Raji (cell line): Measurements from ENCODE around the gene THRB.

ENCODE experiments used
- POLR2A ChIP-seq: IDR thresholded peaks from 2 replicates; pipeline ENCODE4 v1.6.1; 2011; ENCODE audit warnings: low read depth, low read length, control low read depth; ENCODE audit not compliant: insufficient read depth

The THRB gene

DNA sequence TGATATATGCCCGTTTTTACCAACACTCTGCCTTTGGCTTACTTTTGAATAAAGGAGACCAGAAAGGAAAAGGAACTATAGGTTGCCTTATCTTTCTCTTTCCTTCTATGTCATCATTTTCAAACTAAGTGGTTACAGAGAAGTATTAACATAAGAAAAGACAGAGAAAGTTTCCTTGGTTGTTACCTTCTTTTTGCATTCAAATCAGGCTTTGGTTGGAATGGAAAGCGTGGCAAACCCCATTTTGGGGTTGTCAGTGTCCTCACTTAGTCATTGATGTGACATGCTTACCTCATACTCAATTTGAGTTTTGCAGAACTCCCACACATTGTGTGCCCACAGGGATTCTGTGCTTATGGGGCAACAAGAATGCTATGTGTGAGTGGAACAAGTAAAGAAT is 3.7 kb upstream of the THRB start:
- no peak for TF ChIP-seq POLR2A

DNA sequence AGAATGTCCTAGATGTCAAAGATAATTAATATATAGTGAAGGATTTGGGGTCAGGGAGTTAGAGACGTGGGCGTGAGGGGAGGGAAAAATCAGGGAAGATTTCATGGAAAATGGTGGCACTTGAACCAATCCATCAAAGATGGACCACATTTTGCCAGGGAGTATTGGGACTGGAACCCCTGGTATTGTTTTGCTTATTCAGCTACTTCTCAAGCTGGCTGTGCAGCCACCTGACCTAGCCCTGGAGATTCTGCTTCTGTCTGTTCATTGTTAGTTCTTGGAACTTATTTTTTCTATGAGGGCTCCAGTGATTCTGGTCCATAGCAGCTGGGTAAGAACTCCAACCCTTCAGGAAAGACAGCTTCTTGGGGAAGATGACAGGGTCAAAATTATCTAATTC is 3.3 kb upstream of the THRB start:
- TF ChIP-seq POLR2A, result no peak

DNA sequence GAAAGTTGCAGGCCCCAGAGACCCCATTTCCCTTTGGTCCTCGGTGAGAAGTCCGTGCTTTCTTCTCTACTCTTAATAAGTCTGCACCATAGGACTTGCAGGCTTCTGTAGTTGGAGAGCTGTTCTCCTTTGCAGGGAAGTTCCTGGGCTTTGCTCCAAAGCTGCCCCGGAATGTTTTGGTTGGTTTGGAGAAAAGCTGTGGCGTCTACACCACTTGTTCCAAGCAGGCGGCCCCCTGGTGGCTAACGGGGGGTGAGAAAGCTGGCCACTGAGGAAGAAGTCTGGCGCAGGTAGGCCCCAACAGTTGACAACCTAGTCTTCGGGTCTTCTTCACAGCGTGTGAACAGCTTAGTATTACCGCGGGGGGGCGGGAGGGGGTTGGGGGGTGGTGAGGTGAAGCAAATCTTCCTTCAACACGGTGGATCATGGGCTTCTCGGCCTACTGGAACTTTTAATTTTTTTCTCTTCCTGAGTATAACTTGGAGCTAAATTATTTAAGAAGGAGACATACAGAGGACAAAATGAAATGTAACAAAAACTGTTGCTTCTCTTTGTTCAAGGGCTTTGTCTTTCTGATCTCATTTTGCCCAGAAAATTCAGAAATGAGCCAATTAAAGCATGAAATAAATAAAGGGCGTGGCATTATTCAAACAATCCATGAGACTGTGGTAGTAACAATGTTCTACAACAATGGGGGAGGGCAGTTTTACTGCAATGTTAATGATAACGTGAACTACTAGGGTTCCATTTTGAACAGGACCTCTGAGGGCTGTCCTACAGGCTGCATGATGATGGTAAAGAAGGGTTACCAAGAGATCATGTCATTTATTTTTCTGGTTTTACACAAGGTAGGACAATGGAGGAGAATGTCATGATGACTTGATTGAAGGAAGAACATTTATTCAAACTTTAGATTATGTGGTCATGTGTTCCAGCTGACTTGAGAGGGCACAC is 2.2 kb upstream of the THRB start:
- TF ChIP-seq POLR2A, result no peak

DNA sequence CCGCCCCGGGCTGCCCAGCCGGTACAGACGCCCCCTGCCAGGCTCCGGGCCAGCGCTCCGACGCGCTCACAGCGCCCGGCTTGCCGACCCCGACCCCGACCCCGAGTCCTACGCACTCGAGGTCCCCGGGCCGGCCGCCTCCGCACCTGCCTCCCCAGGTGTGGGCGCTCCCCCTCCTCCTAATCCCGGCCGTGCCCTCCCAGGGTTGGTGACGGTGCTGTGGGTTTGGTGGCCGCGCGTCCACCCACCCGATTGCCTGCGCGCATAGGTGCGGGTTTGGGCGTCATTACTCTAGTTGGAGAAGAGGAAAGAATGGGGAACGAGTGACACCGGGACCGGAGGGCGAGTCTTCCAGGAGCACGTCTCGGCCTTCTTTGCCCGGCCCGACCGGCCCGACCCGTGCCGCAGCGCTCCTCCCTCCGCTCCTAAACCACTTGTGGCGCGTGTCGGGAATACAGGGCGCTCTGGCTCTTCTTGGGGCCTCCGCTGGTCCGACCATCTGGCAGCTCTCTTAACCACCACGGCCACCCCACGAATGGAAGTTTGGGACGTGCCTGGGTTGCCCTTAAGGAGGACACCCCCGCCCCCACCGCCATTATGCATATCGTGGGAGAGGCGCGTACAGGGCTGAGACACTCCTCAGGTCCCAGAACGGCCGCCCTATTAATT is 810 bp upstream of the THRB start:
- TF ChIP-seq POLR2A, result no peak

DNA sequence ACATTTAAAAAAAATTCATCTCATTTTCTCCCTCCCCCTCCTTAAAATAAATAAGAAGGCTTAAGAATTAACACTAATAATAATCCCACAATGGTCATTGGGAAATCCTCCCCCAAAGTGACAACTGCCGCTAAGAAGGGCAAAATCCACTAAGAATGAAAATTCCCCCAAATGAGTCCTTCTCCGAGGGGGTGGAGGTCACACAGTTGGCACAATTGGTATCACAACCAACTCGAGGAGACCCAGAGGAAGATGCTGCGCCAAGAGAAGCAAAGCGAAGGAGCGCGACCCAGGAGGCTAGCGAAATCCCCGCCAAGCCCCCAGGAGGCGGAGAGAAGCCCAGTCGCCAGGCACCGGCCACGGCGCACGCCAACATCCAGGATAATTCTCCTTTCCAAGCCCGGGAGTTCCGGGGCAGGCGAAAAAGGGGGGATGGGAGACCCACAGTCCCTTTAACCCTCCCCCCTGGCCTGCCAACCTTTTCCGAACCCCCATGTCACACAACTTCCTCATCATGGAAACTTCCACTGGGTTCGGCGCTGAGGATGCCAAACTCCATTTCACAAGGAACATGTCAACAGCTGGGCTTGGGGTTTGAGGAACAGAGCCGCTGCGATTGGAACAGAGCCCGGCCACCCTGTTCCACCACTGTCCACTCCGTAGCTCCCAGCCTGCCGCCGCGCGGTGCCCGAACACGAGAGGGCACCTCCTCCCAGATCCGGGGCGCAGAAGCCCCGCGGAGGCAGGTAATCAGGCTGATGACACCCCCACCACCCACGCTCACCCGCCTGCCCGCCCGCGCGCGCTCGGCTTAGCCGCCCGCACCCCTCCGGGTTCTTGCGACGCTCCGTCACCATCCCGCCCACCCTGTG is 668 bp downstream of the THRB start:
- no peak for TF ChIP-seq POLR2A

DNA sequence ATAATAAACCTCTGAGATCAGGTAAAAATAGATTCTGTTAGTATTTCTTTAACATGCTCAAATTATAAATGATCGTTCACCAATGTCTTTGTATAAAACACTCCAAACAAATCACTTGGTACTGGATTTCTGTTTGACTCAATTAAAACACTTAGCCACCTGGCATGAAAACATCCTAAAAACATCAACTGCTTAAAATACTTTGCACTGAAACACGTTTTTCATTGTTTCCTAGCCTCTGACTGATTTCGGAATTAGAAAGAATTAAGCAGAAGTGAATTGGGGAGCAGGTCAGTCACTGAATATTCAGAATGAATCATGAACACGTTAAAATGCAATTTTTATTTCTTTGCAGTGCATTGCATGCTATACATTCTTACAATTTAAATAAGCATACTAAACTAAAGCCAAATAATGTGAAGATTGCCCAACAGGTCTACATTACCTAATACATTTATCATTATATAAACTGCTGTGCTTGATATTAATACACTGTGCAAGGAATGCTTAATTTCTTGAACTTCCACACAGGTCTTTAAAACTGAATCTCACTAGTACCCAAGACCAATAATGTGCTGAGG is 1.6 kb downstream of the THRB start:
- no peak for TF ChIP-seq POLR2A

DNA sequence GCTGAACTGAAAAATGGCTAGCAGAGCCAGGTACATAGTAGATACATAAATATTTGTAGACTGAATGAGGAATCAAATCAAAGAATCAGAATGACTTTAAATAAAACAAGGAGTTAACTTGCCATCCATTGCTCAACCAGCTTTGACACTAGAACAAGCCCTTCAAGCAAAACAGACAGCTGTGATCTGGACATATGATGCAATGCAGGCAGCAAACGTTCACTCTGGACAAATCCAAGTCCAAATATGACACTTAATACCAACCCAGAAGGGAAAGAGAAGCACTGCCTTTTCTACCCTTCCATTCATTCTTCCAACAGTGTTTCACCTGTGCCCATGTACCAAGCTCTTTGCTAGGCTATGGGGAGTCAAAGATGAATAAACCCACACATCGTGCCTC is 4.5 kb downstream of the THRB start:
- no peak for TF ChIP-seq POLR2A

DNA sequence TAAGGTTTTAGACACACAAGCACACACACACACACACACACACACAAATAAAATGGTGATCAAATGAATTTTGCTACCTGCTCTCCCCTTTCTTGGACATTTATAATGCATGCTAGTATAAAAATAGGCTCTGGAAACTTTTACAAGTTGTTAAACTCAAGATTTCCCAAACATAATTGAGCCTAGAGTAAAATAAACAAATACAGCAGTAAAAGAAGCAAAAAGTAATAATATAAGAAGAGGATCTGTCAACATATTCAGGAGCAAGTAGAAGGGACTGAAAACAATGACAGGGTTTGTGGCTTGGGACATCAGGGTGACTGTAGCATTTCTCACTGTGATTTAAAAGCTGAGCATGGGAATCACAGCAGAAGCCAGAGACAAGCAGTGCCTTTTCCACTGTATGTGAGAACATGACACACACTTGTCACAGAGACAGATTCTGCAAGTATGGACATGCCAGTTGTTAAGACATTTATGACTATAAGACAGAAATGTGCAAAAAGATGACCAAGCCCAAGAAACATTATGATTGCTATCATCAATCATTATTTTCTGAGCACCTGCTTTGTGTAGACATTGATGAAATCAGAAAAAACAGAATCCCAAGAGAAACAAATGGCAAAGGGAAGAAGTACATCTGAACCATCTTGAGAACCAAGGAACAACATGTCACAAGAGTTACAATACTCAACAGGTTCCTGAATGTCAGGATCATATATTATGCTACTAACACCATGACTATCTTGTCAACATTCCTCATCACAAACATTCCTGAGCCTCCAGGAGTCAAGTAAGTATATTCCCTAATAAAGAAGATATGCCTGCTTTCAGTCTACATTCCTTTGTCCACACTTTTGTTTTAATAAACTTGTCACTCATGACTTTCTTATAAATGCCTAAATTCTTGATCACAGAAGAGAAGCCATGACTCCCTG is 7.1 kb downstream of the THRB start:
- TF ChIP-seq POLR2A, result no peak

DNA sequence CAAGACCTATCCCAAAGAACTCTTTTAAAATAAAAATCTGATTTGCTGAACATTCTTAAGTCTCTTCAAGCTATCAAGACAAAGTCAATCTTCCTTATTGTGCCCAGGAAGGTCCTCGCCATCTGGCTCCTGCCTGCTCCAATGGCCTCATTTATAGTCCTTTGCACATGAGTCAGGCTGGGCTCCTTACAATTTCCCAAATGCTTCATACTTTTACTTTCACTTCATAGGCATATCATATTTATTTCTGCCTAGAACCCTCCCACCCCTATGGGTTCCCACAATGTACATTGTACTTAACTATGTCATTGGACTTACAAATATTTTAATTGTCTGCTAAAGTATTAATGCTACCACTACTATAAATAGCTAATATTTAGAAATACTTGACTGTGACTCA is 9.1 kb downstream of the THRB start:
- no peak for TF ChIP-seq POLR2A

DNA sequence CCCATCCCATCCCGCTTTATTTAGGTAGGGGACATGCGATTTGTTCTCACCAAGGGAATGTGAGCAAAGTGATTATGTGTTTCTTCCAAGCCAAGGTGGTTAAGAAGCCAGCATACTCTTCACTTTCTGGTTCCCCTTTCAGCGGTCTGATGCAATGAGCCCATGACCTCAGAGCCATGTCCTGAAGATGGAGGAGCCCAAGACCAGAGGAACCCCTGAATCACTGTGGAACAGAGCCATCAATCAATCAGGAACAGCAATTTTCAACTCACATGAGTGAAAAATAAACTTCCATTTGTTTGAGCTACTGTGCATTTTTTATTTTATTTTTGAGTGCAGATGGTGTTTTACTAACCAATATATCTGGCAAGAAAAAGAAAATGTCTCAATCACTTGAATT is 10.8 kb downstream of the THRB start:
- TF ChIP-seq POLR2A, result no peak

DNA sequence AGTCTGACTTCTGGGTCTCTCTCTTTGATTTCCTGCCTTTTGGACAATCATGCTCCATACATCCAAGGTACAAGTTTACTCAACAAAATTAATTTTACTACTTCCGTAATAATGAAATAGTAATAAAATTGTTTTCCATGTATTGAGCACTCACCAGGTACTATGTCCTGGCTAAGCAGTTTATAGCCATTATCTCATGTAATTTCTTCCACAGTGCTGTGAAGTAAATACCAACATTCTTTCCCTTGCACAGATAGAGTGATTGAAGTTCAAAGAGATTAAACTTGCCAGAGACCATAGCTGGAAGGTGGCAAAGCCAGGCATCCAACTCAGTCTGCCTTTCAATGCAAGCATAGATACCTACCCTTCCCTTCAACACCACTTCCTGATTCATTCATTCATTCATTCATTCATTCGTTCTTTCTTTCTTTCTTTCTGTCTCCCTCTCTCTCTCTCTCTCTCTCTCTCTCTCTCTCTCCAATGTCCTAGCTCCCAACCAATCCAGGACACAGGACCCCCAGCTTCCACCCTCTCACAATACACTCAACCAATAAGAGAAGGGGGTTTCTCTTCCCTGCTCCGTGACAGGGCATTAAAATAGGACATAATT is 12.4 kb downstream of the THRB start:
- no peak for TF ChIP-seq POLR2A

DNA sequence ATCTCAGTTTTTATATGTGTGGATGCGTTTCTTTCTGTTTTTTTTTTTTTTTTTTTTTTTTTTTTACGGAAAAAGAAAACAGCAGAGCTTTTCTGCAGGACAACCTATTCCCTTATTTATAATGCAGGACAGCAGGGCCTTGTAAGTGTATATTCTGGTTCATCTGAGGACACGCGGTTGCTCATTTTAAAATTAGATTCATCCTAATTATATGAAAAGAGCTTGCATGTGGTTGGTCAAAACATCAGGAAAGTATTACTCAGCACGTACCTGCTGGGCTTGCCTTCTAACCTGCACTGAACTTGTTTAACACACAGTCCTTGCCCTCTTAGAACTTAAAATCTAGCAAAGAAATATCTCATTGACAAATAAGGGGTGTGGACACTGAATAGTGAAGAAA is 13.5 kb downstream of the THRB start:
- no peak for TF ChIP-seq POLR2A

DNA sequence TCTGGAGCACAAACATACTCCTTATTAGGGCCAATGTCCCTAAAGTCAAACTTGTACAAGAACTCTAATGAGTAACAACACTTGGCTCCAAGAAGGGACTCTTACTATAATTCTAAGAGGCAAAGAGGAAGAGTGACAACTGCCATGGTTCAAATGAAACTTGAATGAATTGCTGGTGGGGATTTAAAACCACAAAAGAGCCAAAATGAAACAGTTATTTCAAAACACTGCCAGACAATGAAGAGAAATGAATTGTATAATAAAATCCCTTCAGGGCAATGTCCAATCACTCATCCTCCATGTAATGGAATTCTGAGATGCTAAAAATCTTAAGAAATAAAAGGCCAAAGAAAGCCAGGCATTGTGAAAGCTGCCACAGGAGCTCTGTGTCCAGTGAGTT is 14.2 kb downstream of the THRB start:
- no peak for TF ChIP-seq POLR2A

DNA sequence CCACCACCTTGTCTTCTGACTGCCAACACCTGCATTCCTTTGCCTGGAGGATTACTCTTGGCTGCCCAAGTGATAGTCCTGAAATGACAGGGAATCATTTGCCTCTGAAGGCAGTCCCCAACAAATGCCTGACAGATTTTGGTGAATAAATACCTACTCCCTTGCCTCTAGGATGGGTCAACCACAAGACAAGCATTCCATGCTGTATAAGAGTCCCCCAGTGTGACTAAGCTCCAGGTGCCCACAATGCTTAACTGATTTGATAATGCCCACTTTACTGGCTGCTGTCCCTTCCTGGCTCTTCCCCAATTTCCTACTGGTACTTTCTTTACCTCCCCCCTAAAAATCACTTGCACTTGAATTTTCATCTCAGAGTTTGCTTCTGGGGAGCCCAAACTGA is 14.8 kb downstream of the THRB start:
- no peak for TF ChIP-seq POLR2A
